ENCODE results near the gene KDM5C. TPM values are rescaled to one million over a fixed set of nuclear protein-coding genes. Genes with fewer than 3 reads are reported as not detected.

KDM5C gene
- total and polyA plus RNA-seq, 12 donors: 16.4 to 56.1 (median 32.8) TPM

- WGBS, 2 donors: 94 to 98% methylated on average over 9 to 10 of the region's 10 CpGs
- no peak for ATAC-seq
- intact Hi-C loops (cut with DNase I): no loop called here
Observed at GRCh38 chrX:53247928-53248327, 22.9 kb upstream of the KDM5C start.

DNA sequence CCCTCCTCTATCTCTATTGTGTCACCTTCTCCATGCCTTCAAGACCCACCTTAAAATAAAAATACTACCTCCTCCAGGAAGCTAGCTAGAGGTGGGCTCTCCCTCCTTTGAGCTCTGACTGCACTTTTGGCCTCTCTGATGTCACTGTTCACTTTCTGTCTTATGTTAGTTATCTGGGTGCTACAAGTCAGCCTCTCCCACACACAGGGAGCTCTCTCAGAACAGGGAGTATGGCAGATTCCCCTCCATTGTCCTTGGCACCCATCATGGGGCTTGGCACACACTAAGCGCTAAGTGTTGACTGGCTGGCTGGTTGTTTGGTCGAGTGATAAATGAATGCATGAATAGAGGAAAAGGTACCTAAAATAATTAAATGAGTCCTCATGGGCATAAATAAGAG, 21.2 kb upstream of the KDM5C start:
- intact Hi-C loops (cut with DNase I): no loop called here
- 79 to 89% methylated on average over 2 of the region's 2 CpGs for WGBS, 2 donors
- no peak for DNase-seq
- Histone ChIP-seq H3K27me3 (peaks cover 0 to 31% (median 0%) of the 10 kb centered on the region in 7 donors), H3K4me3 (no peak overlapping the region), H3K36me3 (peaks cover 0 to 46% (median 0%) of the 10 kb centered on the region in 9 donors), H3K4me1 (no peaks in the 10 kb centered on the region), H3K27ac (no peak overlapping the region), H3K9me3 (no peaks in the 10 kb centered on the region)
- ATAC-seq: no peak
- TF ChIP-seq CTCF (IDR thresholded peaks at IDR 0.05): no peak

More at GRCh38 chrX:53247928-53248327, 22.9 kb upstream of the KDM5C start:
- no peak overlapping the region for H3K4me3 ChIP-seq
- no peak for TF ChIP-seq CTCF (IDR thresholded peaks at IDR 0.05)
- no peaks in the 10 kb centered on the region for H3K9me3 ChIP-seq
- no peak for DNase-seq
- H3K27me3 ChIP-seq: peaks cover 0 to 32% (median 0%) of the 10 kb centered on the region in 7 donors
- H3K4me1 ChIP-seq: no peaks in the 10 kb centered on the region
- peaks cover 0 to 39% (median 0%) of the 10 kb centered on the region in 9 donors for H3K36me3 ChIP-seq
- no peak overlapping the region for H3K27ac ChIP-seq

GRCh38 chrX:53244610-53245009, 19.6 kb upstream of the KDM5C start:
- H3K27me3 ChIP-seq: peaks cover 0 to 31% (median 0%) of the 10 kb centered on the region in 7 donors
- no peaks in the 10 kb centered on the region for H3K4me1 ChIP-seq
- no peak for DNase-seq
- ATAC-seq: no peak
- no peak overlapping the region for H3K27ac ChIP-seq
- WGBS, 2 donors: 91 to 92% methylated on average over 1 of the region's 1 CpG
- H3K9me3 ChIP-seq: no peaks in the 10 kb centered on the region
- peak in 3 of 9 donors; percentile 14 to 43 (median 21) for TF ChIP-seq CTCF (IDR thresholded peaks at IDR 0.05)
- peaks cover 0 to 49% (median 0%) of the 10 kb centered on the region in 9 donors for H3K36me3 ChIP-seq
- no peak overlapping the region for H3K4me3 ChIP-seq
- intact Hi-C loops (cut with DNase I): no loop called here

DNA sequence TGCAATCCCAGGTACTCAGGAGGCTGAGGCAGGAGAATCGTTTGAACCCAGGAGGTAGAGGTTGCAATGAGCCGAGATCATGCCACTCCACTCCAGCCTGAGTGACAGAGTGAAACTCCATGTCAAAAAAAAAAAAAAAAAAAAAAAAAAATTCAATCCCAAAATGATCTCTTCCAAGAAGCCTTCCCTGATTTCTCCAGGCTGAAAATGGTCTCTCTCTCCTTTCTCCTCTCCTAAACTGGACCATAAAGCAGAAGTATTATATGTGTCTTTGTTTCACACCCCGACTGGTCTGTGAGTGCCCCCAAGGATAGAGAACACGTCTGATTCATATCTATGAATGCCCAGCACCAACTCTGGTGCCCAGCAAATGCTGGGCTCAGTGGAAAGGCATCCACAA, 17.3 kb upstream of the KDM5C start:
- ATAC-seq (no peak), DNase-seq (no peak)
- Histone ChIP-seq H3K27me3 (peaks cover 0 to 25% (median 0%) of the 10 kb centered on the region in 7 donors), H3K36me3 (peaks cover 0 to 59% (median 0%) of the 10 kb centered on the region in 9 donors), H3K27ac (no peak overlapping the region), H3K9me3 (no peaks in the 10 kb centered on the region), H3K4me3 (no peak overlapping the region), H3K4me1 (no peaks in the 10 kb centered on the region)
- 89 to 96% methylated on average over 4 of the region's 4 CpGs for WGBS, 2 donors
- intact Hi-C loops (cut with DNase I): no loop called here
- TF ChIP-seq CTCF (IDR thresholded peaks at IDR 0.05): no peak
